NCI-H128 (cell line): ENCODE data around the gene CLPX.
"Not testable (repeated sequence)": the region's sequence is repeated elsewhere in the genome, so short reads cannot be mapped to it uniquely, and the experiment has no call there.

Experiments used
- DNase-seq: peaks from one replicate; lab custom pipeline; 2025; ENCODE audit not compliant: unreplicated experiment; lab: John Stamatoyannopoulos, UW

The CLPX gene

DNA sequence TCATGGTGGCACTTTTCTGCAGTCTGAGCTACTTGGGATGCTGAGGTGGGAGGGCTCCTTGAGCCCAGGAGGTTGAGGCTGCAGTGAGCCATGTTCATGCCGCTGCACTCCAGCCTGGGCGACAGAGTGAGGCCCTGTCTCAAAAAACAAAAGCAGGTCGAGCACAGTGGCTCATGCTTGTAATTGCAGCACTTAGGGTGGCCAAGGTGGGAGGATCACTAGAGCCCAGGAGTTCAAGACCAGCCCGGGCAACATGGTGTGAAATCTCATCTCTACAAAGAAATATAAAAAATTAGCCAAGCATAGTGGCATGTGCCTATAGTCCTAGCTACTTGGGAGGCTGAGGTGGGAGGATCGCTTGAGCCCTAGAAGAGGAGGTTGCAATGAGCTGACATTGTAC lies 80.1 kb downstream of the CLPX start:
- no peak for DNase-seq

DNA sequence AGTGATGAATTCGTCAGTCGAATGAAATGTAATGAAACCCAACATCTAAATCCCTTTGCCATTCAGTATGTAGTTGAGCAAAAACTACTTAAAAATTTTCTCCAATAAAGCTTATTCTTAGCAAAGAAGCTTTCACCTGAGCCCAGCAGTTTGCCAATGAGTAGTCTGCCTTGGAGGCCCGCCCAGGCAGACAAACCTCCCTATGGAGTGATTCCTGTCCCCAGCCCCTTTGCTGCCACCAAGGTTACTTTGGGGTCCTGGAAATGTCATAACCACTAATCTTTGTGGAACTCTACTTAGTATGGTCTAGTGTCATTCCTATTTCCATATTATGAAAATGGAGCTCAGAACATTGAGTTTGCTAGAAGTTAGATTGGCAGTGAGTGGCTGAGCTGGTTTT lies 82.2 kb downstream of the CLPX start:
- no peak for DNase-seq

DNA sequence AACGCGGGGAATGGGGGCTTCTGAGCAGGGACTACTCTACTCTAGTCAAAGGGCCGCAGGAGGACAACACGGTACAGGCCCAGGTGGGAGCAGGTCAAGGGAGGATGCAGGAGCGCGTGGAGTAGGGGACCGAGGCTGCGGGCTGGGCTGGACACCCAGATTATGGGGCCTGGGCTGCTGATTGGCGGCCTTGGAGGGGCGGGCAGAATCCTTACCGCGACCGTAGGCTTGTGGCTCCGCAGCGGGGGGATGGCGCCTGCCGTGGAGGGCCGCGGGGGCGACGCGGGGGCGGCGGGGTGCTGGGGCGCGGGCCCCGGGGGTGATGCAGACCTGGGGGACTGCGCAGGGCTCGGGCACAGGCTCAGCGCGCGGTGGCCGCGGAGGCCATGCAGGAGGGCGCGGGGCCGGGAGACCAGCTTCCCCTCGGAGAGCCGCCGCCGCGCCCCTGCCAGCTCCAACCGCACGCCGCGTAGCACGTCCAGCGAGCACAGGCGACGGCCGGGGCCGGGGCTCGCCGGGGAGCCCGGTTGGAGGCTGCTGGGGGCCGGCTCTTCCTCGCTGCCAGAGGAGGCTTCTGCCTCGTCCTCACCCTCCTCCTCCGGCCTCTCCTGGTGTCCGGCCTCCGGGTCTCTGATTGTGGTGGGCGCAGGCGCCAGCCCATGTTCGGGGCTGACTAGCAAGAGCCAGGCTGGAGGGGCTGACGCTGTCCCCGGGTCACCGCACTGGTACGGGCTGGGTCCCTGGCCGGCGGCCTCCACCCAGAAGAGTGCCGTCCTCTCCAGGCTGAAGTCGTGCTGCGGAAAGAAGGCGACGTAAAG lies 83.0 kb downstream of the CLPX start:
- DNase-seq, result no peak

DNA sequence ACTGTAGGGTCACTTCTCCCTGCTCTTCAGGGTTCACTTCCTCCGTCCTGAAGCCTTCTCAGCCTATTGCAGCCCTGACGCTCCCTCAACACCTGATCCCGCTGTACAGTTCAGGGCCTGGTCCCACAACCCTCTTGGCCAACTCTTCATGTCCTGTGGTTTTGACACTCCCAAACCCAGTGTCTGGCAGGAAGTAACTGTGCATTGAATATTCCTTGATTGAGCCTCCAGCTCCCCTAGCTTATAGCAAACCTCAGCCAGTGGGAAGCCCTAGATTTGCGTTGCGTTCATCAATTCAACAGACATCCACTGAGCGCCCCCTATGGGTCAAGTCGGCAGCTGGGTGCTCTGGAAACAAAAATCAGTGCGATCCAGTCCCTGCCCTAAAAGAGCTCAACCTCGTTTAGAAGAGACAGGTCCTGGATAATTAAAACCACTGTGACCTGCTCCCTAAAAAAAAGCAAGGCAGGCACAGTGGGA lies 83.7 kb downstream of the CLPX start:
- DNase-seq, result no peak

DNA sequence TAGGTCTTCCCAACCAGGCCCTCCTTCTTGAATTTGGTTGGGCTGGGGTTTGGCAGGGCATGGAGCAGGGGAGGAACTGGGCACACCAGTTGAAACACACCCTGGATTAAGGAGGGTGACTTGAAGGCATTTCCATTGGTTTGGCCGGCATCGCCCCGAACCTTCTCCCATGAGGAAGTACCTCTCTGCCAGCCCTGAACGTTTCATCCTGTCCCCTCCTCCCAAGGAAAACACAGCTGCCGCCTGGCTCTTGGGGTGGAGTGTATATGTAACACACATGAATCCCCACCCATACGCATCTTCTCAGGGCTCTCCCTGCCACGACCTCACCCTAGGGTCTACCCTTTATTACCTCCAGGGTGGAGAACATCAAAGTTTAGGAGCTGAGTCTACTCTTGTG lies 84.7 kb downstream of the CLPX start:
- no peak for DNase-seq

DNA sequence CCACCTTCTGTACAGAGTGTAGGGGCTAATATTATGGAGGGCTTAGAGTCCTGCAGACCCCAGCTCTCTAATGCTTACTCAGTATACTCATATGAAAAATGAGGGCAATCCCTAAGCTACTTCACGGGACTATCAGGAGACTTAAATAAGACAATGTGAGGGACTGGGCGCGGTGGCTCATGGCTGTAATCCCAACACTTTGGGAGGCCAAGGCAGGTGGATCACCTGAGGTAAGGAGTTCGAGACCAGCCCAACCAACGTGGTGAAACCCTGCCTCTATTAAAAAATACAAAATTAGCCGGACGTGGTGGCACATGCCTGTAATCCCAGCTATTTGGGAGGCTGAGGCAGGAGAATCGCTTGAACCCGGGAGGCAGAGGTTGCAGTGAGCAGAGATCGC lies 85.3 kb downstream of the CLPX start:
- not testable (repeated sequence) for DNase-seq

DNA sequence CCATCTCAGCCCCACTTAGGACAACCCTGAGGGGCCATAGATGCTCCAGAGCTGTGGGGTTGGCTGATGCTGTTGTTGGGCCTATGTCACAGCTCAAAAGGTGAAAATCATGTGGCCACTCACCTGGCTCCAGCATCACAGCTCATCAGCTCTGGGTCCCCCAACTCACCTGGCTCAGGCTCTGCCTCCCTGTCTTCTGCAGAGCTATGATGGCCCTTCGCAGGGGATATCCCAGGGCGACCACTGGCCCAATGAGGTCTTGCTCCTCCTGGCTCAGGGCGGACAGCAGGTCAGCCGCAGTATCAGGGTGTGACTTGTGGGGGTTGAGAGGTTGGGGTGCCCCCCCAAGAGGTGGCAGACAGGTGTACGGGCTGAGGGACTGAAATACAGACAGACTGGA lies 85.8 kb downstream of the CLPX start:
- no peak for DNase-seq
